ENCODE results near the gene LAMTOR4.
"Not testable (repeated sequence)": the region's sequence is repeated elsewhere in the genome, so short reads cannot be mapped to it uniquely, and the experiment has no call there.

- TF ChIP-seq CTCF, POLR2A (IDR thresholded peaks at IDR 0.05): not testable (repeated sequence)
Observed at GRCh38 chr7:100146350-100146749, 2.4 kb upstream of the LAMTOR4 start.

Data from heart left ventricle (tissue), 13 donors.